Left lung (tissue), 10 donors: ENCODE results near the gene STT3A. TPM values are rescaled to one million over a fixed set of nuclear protein-coding genes. Genes with fewer than 3 reads are reported as not detected.

Source experiments
- ATAC-seq: fragments of 200-7000 bp; cut with Tn5 transposase; one replicate; pipeline ENCODE4 v1.9.1; 2020; ENCODE audit warnings: moderate library complexity
- DNase-seq, 4 donors: peaks; one replicate each; pipeline ENCODE4 v3.0.0-alpha.2; 2013 to 2020
- H3K27ac ChIP-seq, 2 donors: fragments of 200-600 bp; sonication (generic) in 1 of 2; one replicate each; pipeline versions ENCODE4 v1.5.0 to v1.8.0; 2020 to 2021
- H3K27me3 ChIP-seq, 2 donors: fragments of 200-600 bp; sonication (generic) in 1 of 2; one replicate each; pipeline versions ENCODE4 v1.5.0 to v1.8.0; 2020 to 2021
- H3K36me3 ChIP-seq, 2 donors: fragments of 200-600 bp; sonication (generic) in 1 of 2; one replicate each; pipeline versions ENCODE4 v1.5.0 to v1.8.0; 2020 to 2021
- H3K4me1 ChIP-seq, 2 donors: fragments of 200-600 bp; one replicate each; pipeline ENCODE4 v1.8.0; 2021
- H3K4me3 ChIP-seq, 2 donors: fragments of 200-600 bp; sonication (generic) in 1 of 2; one replicate each; pipeline versions ENCODE4 v1.5.0 to v1.8.0; 2020 to 2021; ENCODE audit warnings: mild to moderate bottlenecking in 1 of 2
- H3K9me3 ChIP-seq, 2 donors: fragments of 200-600 bp; sonication (generic) in 1 of 2; one replicate each; pipeline versions ENCODE4 v1.5.0 to v1.8.0; 2020 to 2021
- CTCF ChIP-seq, 2 donors: fragments of 200-600 bp; sonication (generic) in 1 of 2; IDR thresholded peaks; one replicate each; pipeline versions ENCODE4 v1.5.0 to v1.8.0; 2021; ENCODE audit warnings: antibody characterized with exemption in 2 of 2
- intact Hi-C, 2 donors: fragments of 100-400 bp; cut with DNase I; formaldehyde crosslinking; loops; one replicate each; pipeline versions ENCODE4 v1.11.2 to v1.14.2; 2022
- polyA plus RNA-seq, 6 donors: library from polyadenylated mRNA; unstranded; fragments of 120-200 nt; gene quantifications; one replicate each; pipeline ENCODE4 v1.2.1, GENCODE V29; 2013; ENCODE audit not compliant: insufficient read length in 6 of 6
- total RNA-seq, 2 donors: library from RNA; stranded (reverse); fragmentation: NEBNext Ultra II Directional; extraction: Animal tissue kit (Norgen Biotek cat#: 25700); gene quantifications; one replicate each; pipeline ENCODE4 v1.2.1, GENCODE V29; 2021
- donor health status: DM: no; HTN: yes; CAD: no.
- donor health status: DM: no; HTN: no; CAD: no.

Gene STT3A
- total and polyA plus RNA-seq, 8 donors = 153 to 210 (median 192) TPM

DNA sequence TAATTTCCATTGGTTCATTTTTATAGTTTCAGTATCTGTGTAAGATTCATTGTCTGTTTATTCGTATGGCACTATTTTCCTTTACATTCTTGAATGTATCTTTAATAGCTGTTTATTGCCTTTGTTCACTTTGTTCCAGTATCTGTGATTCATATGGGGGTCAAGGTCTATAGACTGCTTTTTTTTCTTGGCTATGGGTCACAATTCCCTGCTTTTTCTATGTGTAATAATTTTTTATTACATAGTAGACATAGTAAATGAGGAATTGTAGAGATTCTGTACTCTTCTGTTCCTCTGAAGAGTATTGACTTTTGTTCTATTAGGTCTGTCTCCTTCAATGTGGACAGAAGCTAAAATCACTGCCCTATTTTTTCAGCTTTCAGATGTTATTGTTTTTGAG is 77.5 kb downstream of the STT3A start:
- Histone ChIP-seq H3K27ac (no peak overlapping the region), H3K4me3 (no peak overlapping the region), H3K27me3 (no peaks in the 10 kb centered on the region), H3K4me1 (no peaks in the 10 kb centered on the region), H3K36me3 (no peaks in the 10 kb centered on the region), H3K9me3 (peaks cover 0 to 4% of the 10 kb centered on the region in 2 donors)
- ATAC-seq = no peak
- DNase-seq = no peak
- no peak for TF ChIP-seq CTCF (IDR thresholded peaks at IDR 0.05)
- intact Hi-C loops = no loop called here

DNA sequence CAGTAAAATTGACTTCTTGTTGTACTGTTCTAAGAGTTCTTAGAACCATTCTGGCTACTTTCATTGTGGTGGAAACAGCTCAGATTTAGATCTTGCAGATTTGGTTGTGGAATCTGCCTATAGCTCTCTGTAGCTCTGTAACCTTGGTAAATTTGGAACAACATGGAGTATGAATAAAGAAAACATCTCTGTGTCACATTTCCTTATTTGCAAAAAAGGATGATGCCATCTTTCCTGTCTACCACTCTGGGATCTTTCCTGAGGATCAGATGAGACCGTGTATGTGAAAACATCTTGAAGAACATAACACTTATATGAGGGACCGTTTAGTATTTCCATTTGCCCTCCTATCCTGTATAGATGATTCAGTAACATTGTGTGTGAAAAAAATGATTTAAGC is 78.9 kb downstream of the STT3A start:
- Histone ChIP-seq H3K27me3 (no peaks in the 10 kb centered on the region), H3K4me3 (no peak overlapping the region), H3K36me3 (no peaks in the 10 kb centered on the region), H3K9me3 (no peaks in the 10 kb centered on the region), H3K4me1 (no peaks in the 10 kb centered on the region), H3K27ac (no peak overlapping the region)
- DNase-seq = no peak
- TF ChIP-seq CTCF (IDR thresholded peaks at IDR 0.05) = no peak
- ATAC-seq = no peak
- intact Hi-C loops = no loop called here

Other genes starting within 250 kb of the STT3A start
- 10 to 100 TPM; 31.8 to 41.1 TPM for gene FEZ1, start 96.6 kb upstream of the STT3A start, total RNA-seq
- gene FEZ1, start 96.6 kb upstream of the STT3A start, polyA plus RNA-seq = 10 to 100 TPM; 28.1 to 35.3 (median 28.6) TPM
- gene EI24, start 23.4 kb upstream of the STT3A start, total RNA-seq = 10 to 100 TPM; 89.0 to 92.9 TPM
- 100 to 1,000 TPM in 5 of 6 donors, 10 to 100 TPM in 1; 99.9 to 119 (median 111) TPM for gene EI24, start 23.4 kb upstream of the STT3A start, polyA plus RNA-seq
- gene CHEK1, start 32.3 kb downstream of the STT3A start, total RNA-seq = 10 to 100 TPM; 14.4 to 18.2 TPM
- gene CHEK1, start 32.3 kb downstream of the STT3A start, polyA plus RNA-seq = 10 to 100 TPM; 18.0 to 31.4 (median 21.3) TPM
- gene ACRV1, start 88.0 kb downstream of the STT3A start, total RNA-seq = not detected
- gene ACRV1, start 88.0 kb downstream of the STT3A start, polyA plus RNA-seq = 1 to 10 TPM in 2 of 6 donors, under 1 TPM in 4; 0.84 to 1.5 (median 0.96) TPM
- gene PATE1, start 153.4 kb downstream of the STT3A start, total RNA-seq = not detected
- gene PATE1, start 153.4 kb downstream of the STT3A start, polyA plus RNA-seq = not detected
- not detected for gene PATE2, start 186.0 kb downstream of the STT3A start, total RNA-seq
- gene PATE2, start 186.0 kb downstream of the STT3A start, polyA plus RNA-seq = under 1 TPM in 2 of 6 donors, not detected in 4; 0.07 to 0.10 TPM
- gene PATE3, start 195.3 kb downstream of the STT3A start, total RNA-seq = not detected
- not detected for gene PATE3, start 195.3 kb downstream of the STT3A start, polyA plus RNA-seq
- not detected for gene PATE4, start 240.5 kb downstream of the STT3A start, total RNA-seq
- under 1 TPM in 4 of 6 donors, not detected in 2; 0.17 to 0.24 (median 0.22) TPM for gene PATE4, start 240.5 kb downstream of the STT3A start, polyA plus RNA-seq